GM12801 (cell line): ENCODE results near the gene TSPAN18.

ENCODE experiments used
- TF ChIP-seq, protein P1 (sequence below): IDR thresholded peaks from one replicate; pipeline ENCODE4 v1.5.1; 2011; ENCODE audit warnings: control low read depth; ENCODE audit not compliant: insufficient read length; ENCODE audit errors: extremely low read depth

TSPAN18 gene

DNA sequence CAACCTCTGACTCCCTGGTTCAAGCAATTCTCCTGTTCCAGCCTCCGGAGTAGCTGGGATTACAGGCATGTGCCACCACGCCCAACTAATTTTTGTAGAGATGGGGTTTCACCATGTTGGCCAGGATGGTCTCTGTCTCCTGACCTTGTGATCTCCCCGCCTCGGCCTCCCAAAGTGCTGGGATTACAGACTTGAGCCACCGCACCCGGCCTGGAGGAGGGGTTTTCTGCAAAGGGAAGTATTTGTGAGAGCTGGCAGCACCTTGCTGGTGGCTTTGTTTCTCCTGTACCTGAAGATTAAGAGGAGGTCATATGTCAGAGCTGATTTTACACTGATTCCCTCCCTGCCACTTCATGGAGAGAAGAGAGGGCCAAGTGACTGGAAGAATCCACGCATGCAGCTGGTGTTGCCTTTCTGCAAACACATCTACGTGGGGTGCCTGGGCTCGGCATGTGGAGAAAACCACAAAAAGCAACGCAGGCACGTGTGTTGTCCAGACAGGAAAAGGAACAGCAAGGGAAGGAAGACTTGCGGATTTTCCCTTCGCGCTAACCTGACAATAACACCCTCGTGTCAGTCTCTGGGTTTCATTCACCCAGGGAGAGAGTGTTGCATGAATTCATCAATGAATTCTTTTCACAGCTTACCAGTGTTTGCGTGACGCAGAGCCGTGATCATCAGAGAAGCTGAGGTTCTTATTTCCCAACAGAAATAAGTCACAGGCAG is 61.9 kb downstream of the TSPAN18 start:
- TF ChIP-seq, protein P1, sequence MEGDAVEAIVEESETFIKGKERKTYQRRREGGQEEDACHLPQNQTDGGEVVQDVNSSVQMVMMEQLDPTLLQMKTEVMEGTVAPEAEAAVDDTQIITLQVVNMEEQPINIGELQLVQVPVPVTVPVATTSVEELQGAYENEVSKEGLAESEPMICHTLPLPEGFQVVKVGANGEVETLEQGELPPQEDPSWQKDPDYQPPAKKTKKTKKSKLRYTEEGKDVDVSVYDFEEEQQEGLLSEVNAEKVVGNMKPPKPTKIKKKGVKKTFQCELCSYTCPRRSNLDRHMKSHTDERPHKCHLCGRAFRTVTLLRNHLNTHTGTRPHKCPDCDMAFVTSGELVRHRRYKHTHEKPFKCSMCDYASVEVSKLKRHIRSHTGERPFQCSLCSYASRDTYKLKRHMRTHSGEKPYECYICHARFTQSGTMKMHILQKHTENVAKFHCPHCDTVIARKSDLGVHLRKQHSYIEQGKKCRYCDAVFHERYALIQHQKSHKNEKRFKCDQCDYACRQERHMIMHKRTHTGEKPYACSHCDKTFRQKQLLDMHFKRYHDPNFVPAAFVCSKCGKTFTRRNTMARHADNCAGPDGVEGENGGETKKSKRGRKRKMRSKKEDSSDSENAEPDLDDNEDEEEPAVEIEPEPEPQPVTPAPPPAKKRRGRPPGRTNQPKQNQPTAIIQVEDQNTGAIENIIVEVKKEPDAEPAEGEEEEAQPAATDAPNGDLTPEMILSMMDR, result no peak

DNA sequence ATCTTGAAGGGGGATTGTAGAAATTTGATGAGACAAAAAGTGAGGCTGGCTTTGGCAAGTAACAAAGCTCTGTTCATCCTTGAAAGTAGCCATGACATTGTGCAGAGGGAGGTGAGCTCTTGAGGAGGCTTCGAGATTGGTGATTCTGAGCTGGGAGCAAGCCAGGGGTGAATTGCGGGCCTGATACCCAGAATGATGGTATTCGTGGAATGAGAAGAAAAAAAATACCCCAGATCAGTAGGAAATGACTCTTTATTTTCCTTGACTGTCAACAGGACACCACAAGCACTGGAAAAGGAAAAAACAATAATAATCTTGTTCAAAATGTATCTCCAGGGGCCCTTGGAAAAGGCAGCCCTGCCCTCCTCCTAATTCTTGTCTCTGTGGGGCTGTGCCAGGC is 62.7 kb downstream of the TSPAN18 start:
- TF ChIP-seq, protein P1, result no peak

DNA sequence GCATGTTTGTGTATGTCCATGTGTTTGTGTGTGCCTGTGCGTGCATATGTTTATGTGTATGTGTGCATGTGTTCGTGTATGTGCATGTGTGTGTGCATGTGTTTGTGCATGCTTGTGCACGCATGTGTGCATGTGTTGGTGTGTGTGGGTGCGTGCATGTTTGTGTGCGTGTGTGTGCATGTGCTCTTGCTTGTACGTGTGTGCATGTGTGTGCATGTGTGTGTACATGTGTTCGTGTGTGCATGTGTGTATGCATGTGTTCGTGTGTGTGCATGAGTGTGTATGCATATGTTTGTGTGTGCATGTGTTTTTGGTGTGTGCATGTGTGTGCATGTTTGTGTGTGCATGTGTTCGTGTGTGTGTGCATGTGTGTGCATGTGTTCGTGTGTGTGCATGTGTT is 63.4 kb downstream of the TSPAN18 start:
- TF ChIP-seq, protein P1, result no peak

DNA sequence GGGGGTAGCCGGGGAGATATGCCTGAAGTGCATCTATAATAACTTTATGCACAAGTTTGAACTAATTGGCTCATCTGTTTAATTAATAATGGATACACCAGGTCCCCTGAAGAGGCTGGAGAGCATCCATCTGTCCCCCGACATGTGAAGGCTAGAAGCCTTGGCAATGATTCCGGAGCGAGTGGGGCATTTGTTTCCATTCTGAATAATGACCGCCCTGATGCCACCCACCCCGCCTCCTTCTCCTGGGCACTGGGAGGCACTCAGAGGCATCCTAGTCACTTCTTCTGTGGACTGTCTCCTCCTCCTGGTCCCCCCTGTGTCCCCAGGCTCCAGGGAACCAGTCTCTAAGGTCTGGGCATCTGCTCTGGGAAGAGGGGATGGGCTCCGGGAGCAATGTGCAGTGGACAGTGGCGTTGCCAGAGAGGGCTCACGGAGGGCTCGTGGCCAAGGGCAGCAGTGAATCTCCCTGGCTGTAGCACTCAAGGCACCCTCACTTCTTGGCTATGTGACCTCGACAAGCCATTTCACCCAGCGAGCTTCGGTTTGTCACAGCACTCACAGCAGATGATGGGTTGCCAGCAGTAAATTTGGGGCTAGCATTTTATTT is 64.7 kb downstream of the TSPAN18 start:
- TF ChIP-seq, protein P1, result no peak

DNA sequence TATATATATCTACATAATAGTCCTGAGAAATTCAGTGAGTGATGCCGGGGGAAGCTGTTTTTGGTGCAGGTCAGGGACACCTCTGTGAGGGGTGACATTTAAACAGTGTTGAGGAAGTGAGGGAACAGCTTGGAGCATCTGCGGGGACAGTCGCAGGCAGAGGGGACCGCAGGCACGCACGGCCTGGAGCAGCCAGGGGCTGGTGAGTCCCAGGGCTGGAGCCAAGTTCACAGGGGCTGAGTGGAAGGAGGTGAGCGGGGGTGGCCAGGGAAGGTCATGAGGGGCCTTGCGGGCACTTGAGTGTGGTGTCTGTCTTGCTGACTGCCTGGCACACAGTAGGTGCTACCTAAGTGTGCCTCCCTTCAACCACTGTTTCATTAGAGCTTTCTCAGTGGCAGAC is 65.4 kb downstream of the TSPAN18 start:
- TF ChIP-seq, protein P1, result no peak

DNA sequence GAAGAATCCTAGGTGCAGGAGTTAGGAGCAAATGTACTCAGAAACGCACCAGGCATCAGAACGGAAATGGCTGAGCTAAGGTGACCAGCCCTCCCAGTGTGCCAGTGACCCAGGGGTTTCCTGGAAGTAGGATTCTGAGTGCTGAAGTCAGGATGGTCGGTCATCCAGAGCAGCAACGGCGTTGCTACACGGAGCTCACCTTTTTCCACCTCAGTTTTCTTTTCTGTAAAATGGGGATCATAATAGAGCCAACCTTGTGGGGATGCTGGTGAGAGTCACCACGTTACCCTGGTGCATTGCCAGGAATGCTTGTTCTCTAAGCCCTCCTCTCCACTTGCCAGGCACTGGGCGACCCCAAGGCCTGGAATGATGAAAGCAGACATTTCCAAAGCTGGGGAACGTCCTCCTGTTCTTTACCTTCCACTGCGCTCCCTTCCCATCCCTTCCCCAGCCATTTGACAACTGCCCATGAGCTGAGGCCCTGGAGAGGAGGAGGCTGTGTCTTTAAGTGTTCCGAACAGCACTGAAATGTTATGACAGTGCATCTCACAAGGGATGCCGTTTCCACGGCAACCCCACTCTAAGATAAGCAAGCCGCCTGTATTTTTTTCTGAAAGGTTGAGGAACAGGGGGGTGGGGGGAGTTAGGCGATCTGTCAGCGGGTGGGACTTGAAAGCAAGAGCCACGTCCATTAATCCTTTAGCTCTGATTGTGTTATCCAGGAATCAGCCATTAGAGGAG is 66.8 kb downstream of the TSPAN18 start:
- TF ChIP-seq, protein P1, result no peak

DNA sequence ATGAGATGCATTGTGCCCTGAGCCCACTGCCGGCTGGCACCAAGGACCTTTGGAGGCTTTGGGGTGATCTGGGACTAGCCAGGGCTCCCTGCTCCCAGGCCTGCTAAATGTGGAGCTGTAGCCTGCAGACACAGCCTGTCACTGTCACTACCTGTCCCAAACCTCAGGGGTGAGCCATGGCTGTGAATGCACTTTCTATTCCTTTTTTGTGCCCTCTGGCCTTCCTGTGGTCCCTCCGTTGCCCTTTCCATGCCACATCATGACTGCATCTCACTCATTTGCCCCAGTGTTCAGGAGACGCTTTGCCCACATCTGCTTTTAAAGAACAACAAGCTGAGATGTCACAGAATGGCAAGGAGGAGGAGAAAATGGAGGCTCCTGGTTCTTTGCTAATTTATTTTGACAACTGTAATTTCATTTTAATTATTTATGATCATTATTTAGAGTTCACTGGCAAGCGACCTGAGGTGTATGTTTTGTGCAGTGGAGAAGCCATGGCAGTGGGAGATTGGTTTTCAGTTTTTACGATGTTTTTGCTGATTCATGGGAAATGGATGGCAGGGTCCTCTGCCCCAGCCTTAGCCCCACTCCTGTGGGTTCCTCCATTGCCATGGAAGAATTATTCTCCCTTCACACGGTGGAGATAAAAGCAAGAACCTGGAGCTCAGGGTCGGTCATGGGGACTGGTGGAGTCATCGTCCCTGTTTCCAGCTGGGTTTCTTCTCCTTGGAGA is 69.2 kb downstream of the TSPAN18 start:
- TF ChIP-seq, protein P1, result no peak
